K562 (cell line): ENCODE data around the gene CKLF. TPM values are rescaled to one million over a fixed set of nuclear protein-coding genes. Genes with fewer than 3 reads are reported as not detected.
A peak's percentile ranks its signal among the peaks of the same experiment; 100 is the strongest.

ENCODE experiments used
- ATAC-seq: fragments of 200-7000 bp; cut with Tn5 transposase; 3 replicates; pipeline ENCODE4 v1.9.1; 2020; ENCODE audit warnings: moderate library complexity
- BruUV-seq: library from RNA; stranded (reverse); fragments of 400-500 nt; replicated peaks from 2 replicates; lab custom pipeline; 2021; lab: Mats Ljungman, UMichigan
- CTCF ChIA-PET: fragments of 300-600 bp; formaldehyde crosslinking; extraction: SDS; loops from one replicate; lab custom pipeline; 2021; ENCODE audit warnings: low intra/inter-chr PET ratio; lab: Yijun Ruan, JAX
- POLR2A ChIA-PET: fragments of 300-600, 350-650 bp; sonication (Branson Sonifier 250); formaldehyde crosslinking; extraction: SDS; loops from one replicate; lab custom pipeline; 2021; ENCODE audit warnings: antibody characterized with exemption, inconsistent platforms; lab: Yijun Ruan, JAX
- DNase-seq, 4 experiments: peaks; one replicate each; pipeline versions ENCODE4 v3.0.0 to v3.0.0-alpha.2; 2011 to 2018; ENCODE audit warnings: low spot score in 3 of 4, mixed read lengths in 3 of 4; ENCODE audit errors: extremely low read depth in 1 of 4
- FAIRE-seq: peaks from 2 replicates; lab custom pipeline; 2011; peaks lifted over from hg19 to GRCh38; lab: Jason Lieb, UNC
- H2AFZ ChIP-seq: 2 replicates; pipeline ENCODE4 v1.6.0; 2011; ENCODE audit warnings: low read depth, low read length, control low read depth, inconsistent platforms
- H3K27ac ChIP-seq: fragments of 200-600 bp; 3 replicates; pipeline ENCODE4 v1.8.0; 2011; ENCODE audit warnings: low read depth, mild to moderate bottlenecking, control low read depth, inconsistent platforms, low read length, moderate library complexity, mixed read lengths; ENCODE audit errors: extremely low read depth
- H3K27me3 ChIP-seq, 2 experiments: fragments of 300-600 bp in 1 of 2; 2 replicates in 1 of 2; 3 replicates in 1 of 2; pipeline versions ENCODE4 v1.6.0 to v1.8.0; 2011; ENCODE audit warnings: inconsistent platforms in 2 of 2, low read length in 2 of 2, mild to moderate bottlenecking in 1 of 2, mixed read lengths in 1 of 2, moderate library complexity in 1 of 2; ENCODE audit not compliant: control insufficient read depth in 2 of 2, insufficient read depth in 2 of 2
- H3K36me3 ChIP-seq: fragments of 300-600 bp; 3 replicates; pipeline ENCODE4 v1.8.0; 2011; ENCODE audit warnings: mild to moderate bottlenecking, low read length, inconsistent platforms; ENCODE audit not compliant: control insufficient read depth, insufficient read depth
- H3K4me1 ChIP-seq, 2 experiments: fragments of 200-600 bp in 1 of 2; replicated peaks in 1 of 2; 2 replicates in 1 of 2; 3 replicates in 1 of 2; pipeline versions ENCODE4 v1.5.1 to v1.8.0; 2011; ENCODE audit warnings: inconsistent platforms in 2 of 2, low read length in 2 of 2, mild to moderate bottlenecking in 1 of 2, mixed read lengths in 1 of 2, moderate library complexity in 1 of 2; ENCODE audit not compliant: control insufficient read depth in 2 of 2, insufficient read depth in 2 of 2
- H3K4me2 ChIP-seq: 2 replicates; pipeline ENCODE4 v1.6.1; 2011; ENCODE audit warnings: low read length, control low read depth, inconsistent platforms, mixed read lengths; ENCODE audit not compliant: insufficient read depth
- H3K4me3 ChIP-seq: fragments of 200-600 bp; sonication (generic), shearing (Covaris generic); 2 replicates; pipeline ENCODE4 v1.5.1; 2016; ENCODE audit warnings: control low read depth, inconsistent platforms
- H3K79me2 ChIP-seq: fragments of 200-600 bp; 3 replicates; pipeline ENCODE4 v1.8.0; 2011; ENCODE audit warnings: low read length, inconsistent platforms; ENCODE audit not compliant: control insufficient read depth, insufficient read depth
- H3K9ac ChIP-seq, 2 experiments: 2 replicates each; pipeline versions ENCODE4 v1.6.0 to v1.6.1; 2011; ENCODE audit warnings: low read depth in 2 of 2, low read length in 2 of 2, control low read depth in 1 of 2, inconsistent platforms in 1 of 2, mild to moderate bottlenecking in 1 of 2, mixed read lengths in 1 of 2; ENCODE audit not compliant: insufficient read depth in 1 of 2
- H3K9me1 ChIP-seq: one replicate; pipeline ENCODE4 v1.6.0; 2011; ENCODE audit warnings: inconsistent platforms, mild to moderate bottlenecking, low read length, moderate library complexity; ENCODE audit not compliant: control insufficient read depth, insufficient read depth
- H3K9me3 ChIP-seq: replicated peaks from 2 replicates; pipeline ENCODE4 v1.5.1; 2011; ENCODE audit warnings: low read depth, low read length, inconsistent platforms; ENCODE audit not compliant: control insufficient read depth, insufficient read depth
- H4K20me1 ChIP-seq: replicated peaks from 2 replicates; pipeline ENCODE4 v1.6.1; 2011; ENCODE audit warnings: low read length, inconsistent platforms, mixed read lengths; ENCODE audit not compliant: control insufficient read depth, insufficient read depth
- ATF2 ChIP-seq: sonication (generic); formaldehyde crosslinking; IDR thresholded peaks from 2 replicates; pipeline ENCODE4 v1.8.1; 2022; ENCODE audit warnings: missing genetic modification reagents
- ATF6 ChIP-seq: sonication (generic); formaldehyde crosslinking; IDR thresholded peaks from 2 replicates; pipeline ENCODE4 v1.4.0; 2020; ENCODE audit warnings: mild to moderate bottlenecking, missing genetic modification reagents
- GTF2F1 ChIP-seq: IDR thresholded peaks from 2 replicates; pipeline ENCODE4 v1.6.1; 2011; ENCODE audit warnings: low read depth, low read length, improper control_type of control experiment
- IFI16 ChIP-seq: fragments of 250-450 bp; sonication (Bioruptor Pico); IDR thresholded peaks from 2 replicates; pipeline ENCODE4 v2.1.2; 2022; ENCODE audit warnings: mild to moderate bottlenecking, inconsistent platforms
- NFIX ChIP-seq: fragments of 250-450 bp; sonication (Bioruptor Pico); IDR thresholded peaks from 2 replicates; pipeline ENCODE4 v1.4.0; 2020; ENCODE audit warnings: low read depth, mild to moderate bottlenecking, moderate library complexity
- PPARD ChIP-seq: fragments of 250-450 bp; sonication (Bioruptor Pico); IDR thresholded peaks from 2 replicates; pipeline ENCODE4 v1.8.0; 2022; ENCODE audit warnings: inconsistent platforms, mild to moderate bottlenecking, moderate library complexity
- RFX5 ChIP-seq: IDR thresholded peaks from 2 replicates; pipeline ENCODE4 v1.6.1; 2011; ENCODE audit warnings: low read depth, mild to moderate bottlenecking, improper control_type of control experiment, low read length
- SNAPC5 ChIP-seq: fragments of 250-450 bp; sonication (Bioruptor Pico); IDR thresholded peaks from 2 replicates; pipeline ENCODE4 v1.8.0; 2021; ENCODE audit warnings: moderate library complexity, mild to moderate bottlenecking, inconsistent platforms
- SRSF1 ChIP-seq: fragments of 200-400 bp; formaldehyde crosslinking; IDR thresholded peaks from 2 replicates; pipeline ENCODE4 v1.6.1; 2017; ENCODE audit warnings: mild to moderate bottlenecking, low read depth, low read length, moderate library complexity
- ZBED1 ChIP-seq: IDR thresholded peaks from 2 replicates; pipeline ENCODE4 v1.6.1; 2014
- ZBTB1 ChIP-seq: sonication (generic); formaldehyde crosslinking; IDR thresholded peaks from 2 replicates; pipeline ENCODE4 v1.8.1; 2023; ENCODE audit warnings: missing genetic modification reagents, low read depth, mild to moderate bottlenecking, borderline replicate concordance
- ZBTB26 ChIP-seq: fragments of 450-650 bp; formaldehyde crosslinking; IDR thresholded peaks from 2 replicates; pipeline ENCODE4 v1.4.0; 2022; ENCODE audit warnings: missing genetic modification characterization
- ZNF431 ChIP-seq: sonication (generic); formaldehyde crosslinking; IDR thresholded peaks from 2 replicates; pipeline ENCODE4 v1.8.0; 2022; ENCODE audit warnings: mild to moderate bottlenecking, missing genetic modification reagents
- WGBS: fragments of 100-300 bp; shearing (Covaris generic); methylation state at CpG from one replicate; pipeline ENCODE4 v1.1.6; 2016; ENCODE audit warnings: low coverage, mixed read lengths; ENCODE audit not compliant: insufficient coverage; ENCODE audit errors: missing lambda C conversion rate; 5-methylcytosine and 5-hydroxymethylcytosine counted together
- in situ Hi-C: fragments of 300-500 bp; cut with MboI; formaldehyde crosslinking; loops from 4 replicates; pipeline ENCODE4 v1.15.0; 2018; ENCODE audit warnings: inconsistent platforms, mixed read lengths
- intact Hi-C: fragments of 100-400 bp; cut with micrococcal nuclease; formaldehyde crosslinking; loops from 2 replicates; pipeline ENCODE4 v1.14.2; 2022
- polyA plus RNA-seq, 8 experiments: library from polyadenylated mRNA; depleted of rRNA in 4 of 8; stranded (reverse) in 5 of 8; unstranded in 3 of 8; fragments of >200 nt; fragmentation: Nextera tagmentation in 2 of 8; fragmentation: Illumina TruSeq in 1 of 8; extraction: Ambion mirVana in 2 of 8; extraction: Trizol in 1 of 8; gene quantifications; 2 replicates each; pipeline versions ENCODE4 v1.2.1 to v1.2.3, GENCODE V29; 2011 to 2014; ENCODE audit warnings: inconsistent platforms in 1 of 8, missing spikeins in 1 of 8
- total RNA-seq, 7 experiments: library from RNA; depleted of rRNA in 6 of 7; stranded (reverse); fragments of >200 nt in 6 of 7; fragmentation: Illumina TruSeq in 2 of 7; extraction: Trizol in 2 of 7; gene quantifications; 2 replicates each; pipeline versions ENCODE4 v1.2.1 to v1.2.3, GENCODE V29; 2011 to 2021; ENCODE audit warnings: low replicate concordance in 1 of 7

Gene CKLF
- total and polyA plus RNA-seq, 9 of the 15 experiments (the other 6 are each of a cell fraction or from before 2014, with no cell fraction given), result 84.8 to 322 (median 118) TPM

- peaks cover 3% of the 10 kb centered on the region; the same call in 1 of the 3 replicates for H3K36me3 ChIP-seq
- H3K27me3 ChIP-seq, result no peaks in the 10 kb centered on the region
- no peaks in the 10 kb centered on the region for H3K9me3 ChIP-seq
- TF ChIP-seq SRSF1 (no peak), SNAPC5 (CRISPR knock-in tag) (no peak), PPARD (no peak), RFX5 (no peak), ZBED1 (no peak), GTF2F1 (no peak), NFIX (CRISPR knock-in tag) (no peak), IFI16 (CRISPR knock-in tag) (no peak), ZBTB26 (no peak), ZNF431 (CRISPR knock-in tag) (no peak), ATF2 (CRISPR knock-in tag) (no peak), ATF6 (no peak), ZBTB1 (CRISPR knock-in tag) (no peak)
- in situ Hi-C loops (no loop called here), intact Hi-C loops (no loop called here)
- no peaks in the 10 kb centered on the region for H3K9me1 ChIP-seq
- CTCF ChIA-PET, result interaction anchor here (0.6 kb wide), 1 partner anchor 61 kb away, joined by 4 read pairs; the partner anchor contains the start of gene CMTM3
- 45% methylated on average over 6 of the region's 6 CpGs for WGBS
- H3K79me2 ChIP-seq, result no peaks in the 10 kb centered on the region
- DNase-seq, result no peak
- H3K4me3 ChIP-seq, result no peak overlapping the region
- no peaks in the 10 kb centered on the region for H4K20me1 ChIP-seq
- FAIRE-seq, result no peak
- no TSS peak for BruUV-seq
- peaks cover 4 to 5% of the 10 kb centered on the region in 2 experiments; a peak in 3 of 5 replicates for H3K4me1 ChIP-seq
- H2AFZ ChIP-seq, result no peak overlapping the region
- no peak for ATAC-seq
- peak overlapping the region in 1 of 2 experiments; percentile 19; a peak in 1 of 4 replicates for H3K9ac ChIP-seq
- no peak overlapping the region for H3K27ac ChIP-seq
- H3K4me2 ChIP-seq, result no peak overlapping the region
- POLR2A ChIA-PET, result interaction anchor here (0.9 to 2.5 kb wide), 3 partner anchors 8 to 16 kb away, joined by 3 to 16 read pairs (median 5); partner anchors contain the start of gene CKLF
Observed at GRCh38 chr16:66543541-66543940, 8.8 kb upstream of the CKLF start.
